ENCODE data around the gene LRIT1. TPM values are rescaled to one million over a fixed set of nuclear protein-coding genes. Genes with fewer than 3 reads are reported as not detected.
A peak's percentile ranks its signal among the peaks of the same experiment; 100 is the strongest.

The LRIT1 gene
- total RNA-seq, 1 donor from 2014 or later, result not detected

GRCh38 chr10:84263716-84264115, 22.4 kb upstream of the LRIT1 start:
- H3K4me1 Mint-ChIP-seq (ENCODE audit: low read depth), result peaks cover 20% of the 10 kb centered on the region
- intact Hi-C loops (cut with micrococcal nuclease), result loop anchor here (1.0 to 10.0 kb wide), 6 partner anchors 71 to 451 kb away; no protein-coding TSS in a partner anchor
- H3K36me3 Mint-ChIP-seq (ENCODE audit: low read depth), result no peaks in the 10 kb centered on the region
- no peak overlapping the region for H3K27ac Mint-ChIP-seq
- H3K4me3 Mint-ChIP-seq, result no peak overlapping the region
- H3K9me3 Mint-ChIP-seq, result no peaks in the 10 kb centered on the region
- DNase-seq (ENCODE audit: low spot score), result no peak
- H3K27me3 Mint-ChIP-seq (ENCODE audit: insufficient read depth), result peaks cover 20% of the 10 kb centered on the region

- Mint-ChIP-seq H3K4me3 (no peak overlapping the region), H3K4me1 (ENCODE audit: low read depth) (peaks cover 11% of the 10 kb centered on the region), H3K36me3 (ENCODE audit: low read depth) (no peaks in the 10 kb centered on the region), H3K27ac (no peak overlapping the region), H3K9me3 (no peaks in the 10 kb centered on the region), H3K27me3 (ENCODE audit: insufficient read depth) (peaks cover 20% of the 10 kb centered on the region)
- no peak for DNase-seq (ENCODE audit: low spot score)
- intact Hi-C loops (cut with micrococcal nuclease), result loop anchor here (10.0 kb wide), 1 partner anchor 452 kb away; no protein-coding TSS in a partner anchor
These were observed 21.0 kb upstream of the LRIT1 start for GRCh38 chr10:84262190-84262956.

GRCh38 chr10:84261236-84261915, 20.0 kb upstream of the LRIT1 start:
- H3K9me3 Mint-ChIP-seq, result no peaks in the 10 kb centered on the region
- intact Hi-C loops (cut with micrococcal nuclease), result loop anchor here (10.0 kb wide), 1 partner anchor 453 kb away; no protein-coding TSS in a partner anchor
- H3K4me3 Mint-ChIP-seq, result no peak overlapping the region
- peaks cover 15% of the 10 kb centered on the region for H3K4me1 Mint-ChIP-seq (ENCODE audit: low read depth)
- peaks cover 24% of the 10 kb centered on the region for H3K27me3 Mint-ChIP-seq (ENCODE audit: insufficient read depth)
- H3K36me3 Mint-ChIP-seq (ENCODE audit: low read depth), result no peaks in the 10 kb centered on the region
- H3K27ac Mint-ChIP-seq, result no peak overlapping the region
- no peak for DNase-seq (ENCODE audit: low spot score)

- no peak for DNase-seq (ENCODE audit: low spot score)
- Mint-ChIP-seq H3K36me3 (ENCODE audit: low read depth) (no peaks in the 10 kb centered on the region), H3K4me1 (ENCODE audit: low read depth) (peaks cover 6% of the 10 kb centered on the region)
These were observed 16.8 kb upstream of the LRIT1 start for GRCh38 chr10:84258034-84258695.

GRCh38 chr10:84257343-84258020, 16.1 kb upstream of the LRIT1 start:
- H3K9me3 Mint-ChIP-seq, result no peaks in the 10 kb centered on the region
- no peaks in the 10 kb centered on the region for H3K36me3 Mint-ChIP-seq (ENCODE audit: low read depth)
- DNase-seq (ENCODE audit: low spot score), result no peak
- peaks cover 6% of the 10 kb centered on the region for H3K4me1 Mint-ChIP-seq (ENCODE audit: low read depth)
- H3K4me3 Mint-ChIP-seq, result no peak overlapping the region
- H3K27ac Mint-ChIP-seq, result no peak overlapping the region
- intact Hi-C loops (cut with micrococcal nuclease), result loop anchor here (2.0 kb wide), 1 partner anchor 109 kb away; no protein-coding TSS in a partner anchor
- peaks cover 18% of the 10 kb centered on the region for H3K27me3 Mint-ChIP-seq (ENCODE audit: insufficient read depth)

More at GRCh38 chr10:84258034-84258695, 16.8 kb upstream of the LRIT1 start:
- H3K27me3 Mint-ChIP-seq (ENCODE audit: insufficient read depth), result peaks cover 22% of the 10 kb centered on the region
- no peaks in the 10 kb centered on the region for H3K9me3 Mint-ChIP-seq
- intact Hi-C loops (cut with micrococcal nuclease), result no loop called here
- H3K4me3 Mint-ChIP-seq, result no peak overlapping the region
- H3K27ac Mint-ChIP-seq, result no peak overlapping the region

- H3K4me1 Mint-ChIP-seq (ENCODE audit: low read depth), result peaks cover 6% of the 10 kb centered on the region
- intact Hi-C loops (cut with micrococcal nuclease), result loop anchor here (2.0 kb wide), 1 partner anchor 108 kb away; no protein-coding TSS in a partner anchor
- peak; percentile 11 for DNase-seq (ENCODE audit: low spot score)
- no peak overlapping the region for H3K27ac Mint-ChIP-seq
- no peak overlapping the region for H3K4me3 Mint-ChIP-seq
- H3K27me3 Mint-ChIP-seq (ENCODE audit: insufficient read depth), result peaks cover 19% of the 10 kb centered on the region
- no peaks in the 10 kb centered on the region for H3K9me3 Mint-ChIP-seq
- H3K36me3 Mint-ChIP-seq (ENCODE audit: low read depth), result no peaks in the 10 kb centered on the region
These were observed 15.4 kb upstream of the LRIT1 start for GRCh38 chr10:84256510-84257342.

GRCh38 chr10:84254552-84255478, 13.5 kb upstream of the LRIT1 start:
- no peak for DNase-seq (ENCODE audit: low spot score)
- Mint-ChIP-seq H3K27ac (no peak overlapping the region), H3K36me3 (ENCODE audit: low read depth) (no peaks in the 10 kb centered on the region), H3K27me3 (ENCODE audit: insufficient read depth) (peaks cover 14% of the 10 kb centered on the region), H3K9me3 (no peaks in the 10 kb centered on the region), H3K4me3 (no peak overlapping the region), H3K4me1 (ENCODE audit: low read depth) (peaks cover 6% of the 10 kb centered on the region)
- intact Hi-C loops (cut with micrococcal nuclease), result no loop called here

- intact Hi-C loops (cut with micrococcal nuclease), result no loop called here
- H3K27me3 Mint-ChIP-seq (ENCODE audit: insufficient read depth), result peaks cover 6% of the 10 kb centered on the region
- H3K4me1 Mint-ChIP-seq (ENCODE audit: low read depth), result no peaks in the 10 kb centered on the region
- no peak overlapping the region for H3K27ac Mint-ChIP-seq
- H3K9me3 Mint-ChIP-seq, result no peaks in the 10 kb centered on the region
- H3K36me3 Mint-ChIP-seq (ENCODE audit: low read depth), result no peaks in the 10 kb centered on the region
- H3K4me3 Mint-ChIP-seq, result no peak overlapping the region
- DNase-seq (ENCODE audit: low spot score), result no peak
These were observed 7.4 kb upstream of the LRIT1 start for GRCh38 chr10:84248794-84249193.

GRCh38 chr10:84247496-84247895, 6.2 kb upstream of the LRIT1 start:
- peaks cover 6% of the 10 kb centered on the region for H3K27me3 Mint-ChIP-seq (ENCODE audit: insufficient read depth)
- intact Hi-C loops (cut with micrococcal nuclease), result no loop called here
- DNase-seq (ENCODE audit: low spot score), result no peak
- no peaks in the 10 kb centered on the region for H3K4me1 Mint-ChIP-seq (ENCODE audit: low read depth)
- H3K27ac Mint-ChIP-seq, result no peak overlapping the region
- H3K4me3 Mint-ChIP-seq, result no peak overlapping the region
- no peaks in the 10 kb centered on the region for H3K9me3 Mint-ChIP-seq
- H3K36me3 Mint-ChIP-seq (ENCODE audit: low read depth), result no peaks in the 10 kb centered on the region

GRCh38 chr10:84244651-84245270, 3.4 kb upstream of the LRIT1 start, which contains the start of gene RGR:
TSS of gene RGR (plus strand) at chr10:84245053. CDS start at chr10:84245091, 38 bp downstream.
- Mint-ChIP-seq H3K4me3 (no peak within 1 kb of the TSS), H3K9me3 (no peaks in the 10 kb centered on the region), H3K36me3 (ENCODE audit: low read depth) (no peaks in the 10 kb centered on the region), H3K27ac (no peak within 1 kb of the TSS), H3K4me1 (ENCODE audit: low read depth) (no peaks in the 10 kb centered on the region), H3K27me3 (ENCODE audit: insufficient read depth) (peaks cover 9% of the 10 kb centered on the region)
- DNase-seq (ENCODE audit: low spot score), result no peak
- intact Hi-C loops (cut with micrococcal nuclease), result no loop called here

- H3K27ac Mint-ChIP-seq, result no peak overlapping the region
- H3K4me3 Mint-ChIP-seq, result no peak overlapping the region
- DNase-seq (ENCODE audit: low spot score), result no peak
- H3K36me3 Mint-ChIP-seq (ENCODE audit: low read depth), result no peaks in the 10 kb centered on the region
- intact Hi-C loops (cut with micrococcal nuclease), result no loop called here
- no peaks in the 10 kb centered on the region for H3K4me1 Mint-ChIP-seq (ENCODE audit: low read depth)
- H3K27me3 Mint-ChIP-seq (ENCODE audit: insufficient read depth), result peaks cover 9% of the 10 kb centered on the region
- H3K9me3 Mint-ChIP-seq, result no peaks in the 10 kb centered on the region
These were observed 2.4 kb upstream of the LRIT1 start for GRCh38 chr10:84243759-84244158.
